HCT116 (cell line): ENCODE data around the gene CELF4. TPM values are rescaled to one million over a fixed set of nuclear protein-coding genes. Genes with fewer than 3 reads are reported as not detected.

Experiments
- ATAC-seq: fragments of 200-7000 bp; cut with Tn5 transposase; 2 replicates; pipeline ENCODE4 v1.9.1; 2020; ENCODE audit warnings: mild to moderate bottlenecking, moderate library complexity
- BruUV-seq: library from RNA; stranded (reverse); fragments of 400-500 nt; replicated peaks from 2 replicates; lab custom pipeline; 2021; lab: Mats Ljungman, UMichigan
- CTCF ChIA-PET: fragments of 300-600 bp; sonication (Branson Sonifier 250); formaldehyde crosslinking; loops from one replicate; lab custom pipeline; 2021; ENCODE audit warnings: antibody characterized with exemption; lab: Charles Lee
- POLR2A ChIA-PET: fragments of 300-600, 350-600 bp; sonication (Branson Sonifier 250); formaldehyde crosslinking; loops from one replicate; lab custom pipeline; 2021; ENCODE audit warnings: antibody characterized with exemption; lab: Charles Lee
- RAD21 ChIA-PET, 2 experiments: fragments of 300-600 bp; sonication (Branson Sonifier 250); formaldehyde crosslinking; loops; one replicate each; lab custom pipeline; 2023; ENCODE audit warnings: low total read pairs in 2 of 2; ENCODE audit not compliant: uncharacterized antibody in 2 of 2, unreplicated experiment in 2 of 2, low non-redundant PET in 1 of 2; lab: Charles Lee
- DNase-seq: peaks from one replicate; pipeline ENCODE4 v3.0.0-alpha.2; 2010; ENCODE audit warnings: low read depth, low spot score
- H2AFZ ChIP-seq: fragments of 200-600 bp; shearing (Covaris generic), sonication (generic); 2 replicates; pipeline ENCODE4 v1.6.1; 2017; ENCODE audit warnings: low read depth, mixed run types, mixed read lengths, antibody characterized with exemption, low read length; ENCODE audit not compliant: poor library complexity, severe bottlenecking
- H3K27ac ChIP-seq: 2 replicates; pipeline ENCODE4 v1.5.1; 2012; ENCODE audit warnings: low read depth, low read length
- H3K27me3 ChIP-seq: fragments of 200-600 bp; sonication (generic); 2 replicates; pipeline ENCODE4 v1.6.1; 2016; ENCODE audit warnings: mixed run types, low read length, mixed read lengths; ENCODE audit not compliant: insufficient read depth
- H3K36me3 ChIP-seq, 2 experiments: fragments of 200-500 bp in 1 of 2; fragments of 200-600 bp in 1 of 2; sonication (Bioruptor generic) in 1 of 2; sonication (generic) in 1 of 2; 2 replicates each; pipeline versions ENCODE4 v1.5.1 to v1.6.1; 2014 to 2016; ENCODE audit warnings: low read length in 2 of 2, inconsistent platforms in 1 of 2, mixed read lengths in 1 of 2, mixed run types in 1 of 2; ENCODE audit not compliant: insufficient read depth in 2 of 2, control insufficient read depth in 1 of 2
- H3K4me1 ChIP-seq, 2 experiments: fragments of 200-600 bp in 1 of 2; sonication (generic) in 1 of 2; 2 replicates each; pipeline versions ENCODE4 v1.5.1 to v1.6.1; 2012 to 2017; ENCODE audit warnings: low read length in 2 of 2, inconsistent platforms in 1 of 2, mild to moderate bottlenecking in 1 of 2, mixed read lengths in 1 of 2, mixed run types in 1 of 2, moderate library complexity in 1 of 2; ENCODE audit not compliant: insufficient read depth in 2 of 2, control insufficient read depth in 1 of 2
- H3K4me2 ChIP-seq: fragments of 200-600 bp; sonication (generic); 2 replicates; pipeline ENCODE4 v1.6.1; 2017; ENCODE audit warnings: mixed run types, low read length, mixed read lengths
- H3K4me3 ChIP-seq, 2 experiments: fragments of 200-600 bp in 1 of 2; sonication (generic) in 1 of 2; replicated peaks in 1 of 2; 2 replicates each; pipeline ENCODE4 v1.5.1; 2011 to 2016; ENCODE audit warnings: low read length in 2 of 2, control low read depth in 1 of 2, low read depth in 1 of 2, mild to moderate bottlenecking in 1 of 2, mixed read lengths in 1 of 2, mixed run types in 1 of 2
- H3K79me2 ChIP-seq: fragments of 200-600 bp; sonication (generic); 2 replicates; pipeline ENCODE4 v1.6.1; 2017; ENCODE audit warnings: mild to moderate bottlenecking, mixed run types, low read length, moderate library complexity, mixed read lengths; ENCODE audit not compliant: insufficient read depth
- H3K9ac ChIP-seq: fragments of 200-600 bp; sonication (generic); 2 replicates; pipeline ENCODE4 v1.6.1; 2016; ENCODE audit warnings: low read length, mixed read lengths
- H3K9me2 ChIP-seq: fragments of 200-600 bp; sonication (generic), shearing (Covaris generic); 2 replicates; pipeline ENCODE4 v1.6.1; 2017; ENCODE audit warnings: mixed run types, mild to moderate bottlenecking, moderate library complexity; ENCODE audit not compliant: insufficient read depth
- H3K9me3 ChIP-seq, 2 experiments: fragments of 200-500 bp in 1 of 2; fragments of 200-600 bp in 1 of 2; sonication (Bioruptor generic) in 1 of 2; sonication (generic) in 1 of 2; 2 replicates each; pipeline ENCODE4 v1.6.1; 2014 to 2017; ENCODE audit warnings: low read length in 2 of 2, mixed read lengths in 2 of 2, inconsistent platforms in 1 of 2, low read depth in 1 of 2, mild to moderate bottlenecking in 1 of 2, mixed run types in 1 of 2, moderate library complexity in 1 of 2; ENCODE audit not compliant: control insufficient read depth in 1 of 2, insufficient read depth in 1 of 2
- H4K20me1 ChIP-seq: fragments of 200-600 bp; sonication (generic), shearing (Covaris generic); 2 replicates; pipeline ENCODE4 v1.6.1; 2017; ENCODE audit warnings: mixed run types, mild to moderate bottlenecking, moderate library complexity; ENCODE audit not compliant: insufficient read depth
- CBX3 ChIP-seq: IDR thresholded peaks from 2 replicates; pipeline ENCODE4 v1.6.1; 2012; ENCODE audit warnings: low read depth
- CEBPB ChIP-seq: IDR thresholded peaks from 2 replicates; pipeline ENCODE4 v1.6.1; 2012; ENCODE audit warnings: low read depth
- MAX ChIP-seq: IDR thresholded peaks from 2 replicates; pipeline ENCODE4 v1.6.1; 2012
- POLR2A ChIP-seq: IDR thresholded peaks from 2 replicates; pipeline ENCODE4 v1.7.0; 2011; ENCODE audit warnings: borderline replicate concordance; ENCODE audit not compliant: insufficient read depth, insufficient read length; ENCODE audit errors: extremely low read depth
- REST ChIP-seq: IDR thresholded peaks from 2 replicates; pipeline ENCODE4 v1.6.1; 2012; ENCODE audit warnings: low read depth
- TCF7L2 ChIP-seq: IDR thresholded peaks from 2 replicates; pipeline ENCODE4 v1.7.0; 2011; ENCODE audit warnings: borderline replicate concordance, inconsistent platforms; ENCODE audit not compliant: insufficient read depth, insufficient read length; ENCODE audit errors: extremely low read depth
- intact Hi-C: fragments of 100-400 bp; cut with micrococcal nuclease; formaldehyde crosslinking; loops from 2 replicates; pipeline ENCODE4 v1.10.0; 2022
- total RNA-seq: library from RNA; stranded (reverse); gene quantifications from one replicate; pipeline ENCODE4 v1.2.1, GENCODE V29; 2021; ENCODE audit not compliant: unreplicated experiment

The CELF4 gene
- total RNA-seq, 1 experiment from 2014 or later: not detected

DNA sequence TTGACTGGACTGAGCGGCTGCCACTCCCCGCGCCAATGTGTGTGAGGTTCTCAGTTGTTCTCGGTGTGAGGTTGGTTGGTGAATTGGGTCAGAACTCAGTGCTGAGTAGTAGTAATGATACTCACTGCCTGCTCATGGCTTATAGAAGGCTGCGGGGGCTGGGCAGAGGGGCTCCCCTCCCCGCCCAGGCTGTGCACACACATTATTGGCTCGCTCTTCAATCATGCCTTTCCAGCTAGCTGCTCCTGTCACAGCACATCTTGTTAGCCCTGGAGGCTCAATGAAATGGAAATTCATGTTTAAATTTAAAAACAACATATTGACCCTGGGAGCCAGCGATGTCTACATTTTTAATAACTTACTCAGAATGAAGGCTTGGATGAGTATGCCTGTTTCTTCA, 152.8 kb downstream of the CELF4 start:
- H3K9me3 ChIP-seq: no peaks in the 10 kb centered on the region
- no peak for DNase-seq
- no peak for ATAC-seq
- H2AFZ ChIP-seq: no peak overlapping the region
- no peak overlapping the region for H3K4me2 ChIP-seq
- H4K20me1 ChIP-seq: no peaks in the 10 kb centered on the region
- H3K9me2 ChIP-seq: no peaks in the 10 kb centered on the region
- ChIA-PET RAD21 (no interaction called here), CTCF (no interaction called here), POLR2A (no interaction called here)
- H3K79me2 ChIP-seq: no peaks in the 10 kb centered on the region
- H3K9ac ChIP-seq: no peak overlapping the region
- no peak overlapping the region for H3K4me3 ChIP-seq
- H3K27me3 ChIP-seq: peaks cover 4% of the 10 kb centered on the region
- intact Hi-C loops: no loop called here
- no TSS peak for BruUV-seq
- no peak for TF ChIP-seq CEBPB
- TF ChIP-seq CBX3: no peak
- TF ChIP-seq POLR2A: no peak
- H3K4me1 ChIP-seq: no peaks in the 10 kb centered on the region
- no peaks in the 10 kb centered on the region for H3K36me3 ChIP-seq
- H3K27ac ChIP-seq: no peak overlapping the region

- H3K27ac ChIP-seq: no peak overlapping the region
- H3K9me3 ChIP-seq: no peaks in the 10 kb centered on the region
- no peak overlapping the region for H3K9ac ChIP-seq
- H2AFZ ChIP-seq: no peak overlapping the region
- no peak overlapping the region for H3K4me2 ChIP-seq
- no peak for DNase-seq
- no peaks in the 10 kb centered on the region for H3K79me2 ChIP-seq
- H3K27me3 ChIP-seq: peaks cover 3% of the 10 kb centered on the region; the same call in 1 of the 2 replicates
- CTCF ChIA-PET: no interaction called here
- H3K4me3 ChIP-seq: no peak overlapping the region
- no peaks in the 10 kb centered on the region for H3K9me2 ChIP-seq
- POLR2A ChIA-PET: no interaction called here
- TF ChIP-seq TCF7L2 (no peak), REST (no peak), MAX (no peak), CEBPB (no peak)
- intact Hi-C loops: no loop called here
- RAD21 ChIA-PET: no interaction called here
- BruUV-seq: no TSS peak
- no peaks in the 10 kb centered on the region for H4K20me1 ChIP-seq
- no peaks in the 10 kb centered on the region for H3K36me3 ChIP-seq
- no peaks in the 10 kb centered on the region for H3K4me1 ChIP-seq
- ATAC-seq: no peak
Observed at GRCh38 chr18:37412333-37412732, 153.3 kb downstream of the CELF4 start.
